ENCODE results near the gene ESPNL. TPM values are rescaled to one million over a fixed set of nuclear protein-coding genes. Genes with fewer than 3 reads are reported as not detected.

The ESPNL gene
- total RNA-seq, 4 donors from 2014 or later = 0.44 to 2.1 TPM; not detected in 2

- Histone ChIP-seq H3K27ac (no peak overlapping the region), H3K4me3 (no peak overlapping the region), H3K9me3 (no peaks in the 10 kb centered on the region), H3K27me3 (peaks cover 0 to 12% of the 10 kb centered on the region in 2 donors), H3K36me3 (no peaks in the 10 kb centered on the region), H3K4me1 (peaks cover 0 to 13% (median 0%) of the 10 kb centered on the region in 4 donors)
- DNase-seq (ENCODE audit: low spot score in 2 of 2) = no peak
- no peak for TF ChIP-seq EP300 (IDR thresholded peaks at IDR 0.05)
- WGBS, 2 donors = 85 to 86% methylated on average over 18 to 19 of the region's 19 CpGs
Measured at GRCh38 chr2:238124488-238125126, 24.5 kb downstream of the ESPNL start.

GRCh38 chr2:238125127-238125885 lies 25.2 kb downstream of the ESPNL start:
- no peak for DNase-seq (ENCODE audit: low spot score in 2 of 2)
- no peak overlapping the region for H3K27ac ChIP-seq
- 91% methylated on average over 14 to 19 of the region's 20 CpGs for WGBS, 2 donors
- H3K4me3 ChIP-seq = no peak overlapping the region
- TF ChIP-seq CTCF (IDR thresholded peaks at IDR 0.05) (no peak), POLR2A (IDR thresholded peaks at IDR 0.05) (no peak), EP300 (IDR thresholded peaks at IDR 0.05) (no peak)
- peaks cover 0 to 13% (median 0%) of the 10 kb centered on the region in 4 donors for H3K4me1 ChIP-seq
- peaks cover 0 to 5% of the 10 kb centered on the region in 2 donors for H3K27me3 ChIP-seq
- H3K36me3 ChIP-seq = no peaks in the 10 kb centered on the region
- no peaks in the 10 kb centered on the region for H3K9me3 ChIP-seq

- Histone ChIP-seq H3K27me3 (no peaks in the 10 kb centered on the region), H3K36me3 (peaks cover 0 to 7% (median 0%) of the 10 kb centered on the region in 3 donors), H3K9me3 (no peaks in the 10 kb centered on the region), H3K27ac (no peak overlapping the region), H3K4me1 (peaks cover 0 to 13% (median 0%) of the 10 kb centered on the region in 4 donors), H3K4me3 (no peak overlapping the region)
- WGBS, 2 donors = 63 to 70% methylated on average over 2 of the region's 2 CpGs
- DNase-seq (ENCODE audit: low spot score in 2 of 2) = no peak
- no peak for TF ChIP-seq CTCF (IDR thresholded peaks at IDR 0.05)
- no peak for TF ChIP-seq EP300 (IDR thresholded peaks at IDR 0.05)
- no peak for TF ChIP-seq POLR2A (IDR thresholded peaks at IDR 0.05)
Measured at GRCh38 chr2:238126338-238126737, 26.2 kb downstream of the ESPNL start.

- Histone ChIP-seq H3K36me3 (peaks cover 0 to 8% (median 0%) of the 10 kb centered on the region in 3 donors), H3K4me1 (peaks cover 0 to 13% (median 0%) of the 10 kb centered on the region in 4 donors), H3K27ac (no peak overlapping the region), H3K9me3 (no peaks in the 10 kb centered on the region), H3K4me3 (no peak overlapping the region), H3K27me3 (no peaks in the 10 kb centered on the region)
- 74 to 84% methylated on average over 2 of the region's 2 CpGs for WGBS, 2 donors
- no peak for DNase-seq (ENCODE audit: low spot score in 2 of 2)
- TF ChIP-seq POLR2A (IDR thresholded peaks at IDR 0.05) (no peak), EP300 (IDR thresholded peaks at IDR 0.05) (no peak), CTCF (IDR thresholded peaks at IDR 0.05) (no peak)
Measured at GRCh38 chr2:238126775-238127164, 26.6 kb downstream of the ESPNL start.

GRCh38 chr2:238127165-238128060 lies 27.3 kb downstream of the ESPNL start:
- no peaks in the 10 kb centered on the region for H3K9me3 ChIP-seq
- no peak overlapping the region for H3K27ac ChIP-seq
- 41 to 48% methylated on average over 26 to 27 of the region's 36 CpGs for WGBS, 2 donors
- peak overlapping the region in 1 of 4 donors; percentile 39 for H3K4me3 ChIP-seq
- H3K36me3 ChIP-seq = peaks cover 0 to 8% (median 0%) of the 10 kb centered on the region in 3 donors
- DNase-seq (ENCODE audit: low spot score in 2 of 2) = no peak
- peaks cover 0 to 13% (median 0%) of the 10 kb centered on the region in 4 donors for H3K4me1 ChIP-seq
- no peaks in the 10 kb centered on the region for H3K27me3 ChIP-seq
- no peak for TF ChIP-seq CTCF (IDR thresholded peaks at IDR 0.05)
- TF ChIP-seq EP300 (IDR thresholded peaks at IDR 0.05) = no peak
- no peak for TF ChIP-seq POLR2A (IDR thresholded peaks at IDR 0.05)

Measured in tibial nerve (tissue), 4 donors.